Hepatocyte (in vitro differentiated cells): ENCODE data around the gene OR52M1.

ENCODE experiments used
- CTCF ChIP-seq: fragments of 200-600 bp; sonication (generic); IDR thresholded peaks from 2 replicates; pipeline ENCODE4 v1.5.1; 2016; ENCODE audit warnings: antibody characterized with exemption, mild to moderate bottlenecking; ENCODE audit not compliant: poor library complexity
- EZH2phosphoT487 ChIP-seq: fragments of 200-600 bp; sonication (generic); IDR thresholded peaks from one replicate; pipeline ENCODE4 v1.6.1; 2018; ENCODE audit warnings: antibody characterized with exemption, mild to moderate bottlenecking, low read depth, moderate library complexity; ENCODE audit not compliant: unreplicated experiment, severe bottlenecking

GRCh38 chr11:4514196-4514595 lies 30.8 kb upstream of the OR52M1 start:
- TF ChIP-seq CTCF (no peak), EZH2phosphoT487 (no peak)
